GM12874 (cell line): ENCODE data around the gene DEFB128.

Experiments used
- TF ChIP-seq, protein P1 (sequence below): IDR thresholded peaks from 2 replicates; pipeline ENCODE4 v1.5.1; 2011; ENCODE audit warnings: low read depth, mild to moderate bottlenecking, control low read depth, low read length, moderate library complexity; ENCODE audit not compliant: insufficient read depth

The DEFB128 gene

DNA sequence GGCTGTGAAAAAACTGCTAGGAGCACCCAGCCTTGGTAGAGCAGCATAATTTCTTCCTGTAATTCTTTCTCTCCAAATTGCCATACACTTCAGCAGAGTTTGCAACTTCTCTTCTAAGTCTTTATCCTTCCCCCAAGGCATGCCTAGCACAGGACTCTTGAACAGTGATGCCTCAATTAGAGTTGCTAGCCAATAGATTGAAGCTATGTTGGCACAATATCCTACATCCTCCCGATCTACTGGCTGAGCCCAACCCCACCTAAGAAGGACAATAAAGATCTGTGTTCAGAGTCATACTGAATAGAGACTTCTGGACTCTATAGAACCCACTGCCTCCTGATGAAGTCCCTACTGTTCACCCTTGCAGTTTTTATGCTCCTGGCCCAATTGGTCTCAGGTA, 47.2 kb downstream of the DEFB128 start, which contains the start of gene DEFB126:
Gene DEFB126 (plus strand): TSS at position 301 of the 400 bp plus-strand sequence. CDS start 39 bp downstream, at position 340.
- TF ChIP-seq, protein P1, sequence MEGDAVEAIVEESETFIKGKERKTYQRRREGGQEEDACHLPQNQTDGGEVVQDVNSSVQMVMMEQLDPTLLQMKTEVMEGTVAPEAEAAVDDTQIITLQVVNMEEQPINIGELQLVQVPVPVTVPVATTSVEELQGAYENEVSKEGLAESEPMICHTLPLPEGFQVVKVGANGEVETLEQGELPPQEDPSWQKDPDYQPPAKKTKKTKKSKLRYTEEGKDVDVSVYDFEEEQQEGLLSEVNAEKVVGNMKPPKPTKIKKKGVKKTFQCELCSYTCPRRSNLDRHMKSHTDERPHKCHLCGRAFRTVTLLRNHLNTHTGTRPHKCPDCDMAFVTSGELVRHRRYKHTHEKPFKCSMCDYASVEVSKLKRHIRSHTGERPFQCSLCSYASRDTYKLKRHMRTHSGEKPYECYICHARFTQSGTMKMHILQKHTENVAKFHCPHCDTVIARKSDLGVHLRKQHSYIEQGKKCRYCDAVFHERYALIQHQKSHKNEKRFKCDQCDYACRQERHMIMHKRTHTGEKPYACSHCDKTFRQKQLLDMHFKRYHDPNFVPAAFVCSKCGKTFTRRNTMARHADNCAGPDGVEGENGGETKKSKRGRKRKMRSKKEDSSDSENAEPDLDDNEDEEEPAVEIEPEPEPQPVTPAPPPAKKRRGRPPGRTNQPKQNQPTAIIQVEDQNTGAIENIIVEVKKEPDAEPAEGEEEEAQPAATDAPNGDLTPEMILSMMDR = no peak
